HG03520 (cell line): ENCODE measurements around the gene KCNMB3.
"Not testable (repeated sequence)": the region's sequence is repeated elsewhere in the genome, so short reads cannot be mapped to it uniquely, and the experiment has no call there.

Experiments
- ATAC-seq: cut with Tn5 transposase; IDR thresholded peaks from one replicate; pipeline ENCODE4 v1.9.1; 2021; ENCODE audit warnings: mild to moderate bottlenecking, moderate library complexity; ENCODE audit not compliant: unreplicated experiment

KCNMB3 gene

GRCh38 chr3:179265092-179265491 lies 14.2 kb upstream of the KCNMB3 start:
- no peak for ATAC-seq

- ATAC-seq = no peak
Observed at GRCh38 chr3:179264449-179264848, 13.5 kb upstream of the KCNMB3 start.

- ATAC-seq = no peak
Observed at GRCh38 chr3:179263134-179263533, 12.2 kb upstream of the KCNMB3 start.

GRCh38 chr3:179260949-179261765 lies 10.2 kb upstream of the KCNMB3 start:
- ATAC-seq = peak; percentile 81

- not testable (repeated sequence) for ATAC-seq
Observed at GRCh38 chr3:179259959-179260756, 9.2 kb upstream of the KCNMB3 start.

GRCh38 chr3:179258820-179259219 lies 7.9 kb upstream of the KCNMB3 start:
- no peak for ATAC-seq

- not testable (repeated sequence) for ATAC-seq
Observed at GRCh38 chr3:179257742-179258141, 6.8 kb upstream of the KCNMB3 start.

GRCh38 chr3:179256813-179257212 lies 5.9 kb upstream of the KCNMB3 start:
- no peak for ATAC-seq

- no peak for ATAC-seq
Observed at GRCh38 chr3:179247289-179248015, 3.5 kb downstream of the KCNMB3 start.

GRCh38 chr3:179244878-179245277 lies 6.0 kb downstream of the KCNMB3 start:
- ATAC-seq = no peak

GRCh38 chr3:179242859-179243258 lies 8.1 kb downstream of the KCNMB3 start:
- not testable (repeated sequence) for ATAC-seq

GRCh38 chr3:179240299-179240698 lies 10.6 kb downstream of the KCNMB3 start:
- not testable (repeated sequence) for ATAC-seq

GRCh38 chr3:179236669-179237301 lies 14.1 kb downstream of the KCNMB3 start:
- ATAC-seq = peak; percentile 74

GRCh38 chr3:179234199-179234598 lies 16.7 kb downstream of the KCNMB3 start:
- no peak for ATAC-seq

- no peak for ATAC-seq
Observed at GRCh38 chr3:179233043-179233442, 17.9 kb downstream of the KCNMB3 start.

- no peak for ATAC-seq
Observed at GRCh38 chr3:179229177-179229576, 21.7 kb downstream of the KCNMB3 start.

- ATAC-seq = no peak
Observed at GRCh38 chr3:179227349-179227748, 23.6 kb downstream of the KCNMB3 start.

GRCh38 chr3:179224584-179224983 lies 26.3 kb downstream of the KCNMB3 start:
- ATAC-seq = no peak

- no peak for ATAC-seq
Observed at GRCh38 chr3:179223548-179223947, 27.4 kb downstream of the KCNMB3 start.

GRCh38 chr3:179218213-179218612 lies 32.7 kb downstream of the KCNMB3 start:
- ATAC-seq = not testable (repeated sequence)

- not testable (repeated sequence) for ATAC-seq
Observed at GRCh38 chr3:179215550-179215949, 35.4 kb downstream of the KCNMB3 start.
